Esophagus (tissue), 2 donors: ENCODE results near the gene CRX. TPM values are rescaled to one million over a fixed set of nuclear protein-coding genes. Genes with fewer than 3 reads are reported as not detected.
"Not testable (repeated sequence)": the region's sequence is repeated elsewhere in the genome, so short reads cannot be mapped to it uniquely, and the experiment has no call there.

Experiments used
- H3K27ac ChIP-seq, 2 donors: one replicate each; pipeline ENCODE4 v1.5.1; 2013; ENCODE audit warnings: low read depth in 2 of 2, mild to moderate bottlenecking in 2 of 2, inconsistent platforms in 1 of 2, low read length in 1 of 2, moderate library complexity in 1 of 2
- H3K27me3 ChIP-seq, 2 donors: one replicate each; pipeline ENCODE4 v1.6.1; 2013; ENCODE audit warnings: low read length in 2 of 2, control low read depth in 1 of 2, mild to moderate bottlenecking in 1 of 2; ENCODE audit not compliant: insufficient read depth in 2 of 2, control insufficient read depth in 1 of 2
- H3K36me3 ChIP-seq, 2 donors: one replicate each; pipeline ENCODE4 v1.6.1; 2013; ENCODE audit warnings: low read length in 1 of 2; ENCODE audit not compliant: control insufficient read depth in 2 of 2, insufficient read depth in 2 of 2
- H3K4me1 ChIP-seq, 2 donors: one replicate each; pipeline ENCODE4 v1.6.1; 2013; ENCODE audit warnings: low read length in 1 of 2; ENCODE audit not compliant: control insufficient read depth in 2 of 2, insufficient read depth in 2 of 2
- H3K4me3 ChIP-seq, 2 donors: one replicate each; pipeline ENCODE4 v1.5.1; 2013; ENCODE audit warnings: low read length in 2 of 2, mild to moderate bottlenecking in 2 of 2, low read depth in 1 of 2, moderate library complexity in 1 of 2
- H3K9me3 ChIP-seq, 2 donors: one replicate each; pipeline ENCODE4 v1.6.1; 2013; ENCODE audit warnings: mild to moderate bottlenecking in 2 of 2, low read depth in 1 of 2, low read length in 1 of 2, moderate library complexity in 1 of 2; ENCODE audit not compliant: control insufficient read depth in 2 of 2, insufficient read depth in 1 of 2
- WGBS, 2 donors: extraction: QIAGEN DNeasy Blood & Tissue Kit; methylation state at CpG; one replicate each; pipeline ENCODE4 v1.1.7; 2013; 5-methylcytosine and 5-hydroxymethylcytosine counted together
- polyA plus RNA-seq, 2 donors: library from polyadenylated mRNA; stranded (reverse); fragments of 200-250 nt; gene quantifications; one replicate each; pipeline ENCODE4 v1.2.3, GENCODE V29; 2013
- donor health status: healthy with polysubstance abuse.
- donor health status: Bipolar disorder and iron deficiency.

The CRX gene
- polyA plus RNA-seq, result not detected

GRCh38 chr19:47821460-47822020, at the start of gene CRX:
CRX (plus strand) TSS chr19:47821937; CDS start chr19:47834444, 12,507 bp downstream.
- Histone ChIP-seq H3K27me3 (peaks cover 0 to 12% of the 10 kb centered on the region in 2 donors), H3K27ac (no peak within 1 kb of the TSS)

GRCh38 chr19:47776568-47776967, 45.2 kb upstream of the CRX start:
- Histone ChIP-seq H3K36me3 (peaks cover 0 to 11% of the 10 kb centered on the region in 2 donors), H3K4me3 (no peak overlapping the region), H3K4me1 (peaks cover 5 to 13% of the 10 kb centered on the region in 2 donors), H3K27me3 (no peaks in the 10 kb centered on the region), H3K27ac (peak overlapping the region; percentile 50 to 51), H3K9me3 (peaks cover 0 to 2% of the 10 kb centered on the region in 2 donors)
- WGBS, 2 donors, result 35 to 36% methylated on average over 4 of the region's 4 CpGs

More at GRCh38 chr19:47821460-47822020, at the start of gene CRX:
- H3K4me3 ChIP-seq, result no peak within 1 kb of the TSS
- WGBS, 2 donors, result 36 to 38% methylated on average over 15 of the region's 15 CpGs
- H3K4me1 ChIP-seq, result no peaks in the 10 kb centered on the region
- no peaks in the 10 kb centered on the region for H3K36me3 ChIP-seq
- no peaks in the 10 kb centered on the region for H3K9me3 ChIP-seq

DNA sequence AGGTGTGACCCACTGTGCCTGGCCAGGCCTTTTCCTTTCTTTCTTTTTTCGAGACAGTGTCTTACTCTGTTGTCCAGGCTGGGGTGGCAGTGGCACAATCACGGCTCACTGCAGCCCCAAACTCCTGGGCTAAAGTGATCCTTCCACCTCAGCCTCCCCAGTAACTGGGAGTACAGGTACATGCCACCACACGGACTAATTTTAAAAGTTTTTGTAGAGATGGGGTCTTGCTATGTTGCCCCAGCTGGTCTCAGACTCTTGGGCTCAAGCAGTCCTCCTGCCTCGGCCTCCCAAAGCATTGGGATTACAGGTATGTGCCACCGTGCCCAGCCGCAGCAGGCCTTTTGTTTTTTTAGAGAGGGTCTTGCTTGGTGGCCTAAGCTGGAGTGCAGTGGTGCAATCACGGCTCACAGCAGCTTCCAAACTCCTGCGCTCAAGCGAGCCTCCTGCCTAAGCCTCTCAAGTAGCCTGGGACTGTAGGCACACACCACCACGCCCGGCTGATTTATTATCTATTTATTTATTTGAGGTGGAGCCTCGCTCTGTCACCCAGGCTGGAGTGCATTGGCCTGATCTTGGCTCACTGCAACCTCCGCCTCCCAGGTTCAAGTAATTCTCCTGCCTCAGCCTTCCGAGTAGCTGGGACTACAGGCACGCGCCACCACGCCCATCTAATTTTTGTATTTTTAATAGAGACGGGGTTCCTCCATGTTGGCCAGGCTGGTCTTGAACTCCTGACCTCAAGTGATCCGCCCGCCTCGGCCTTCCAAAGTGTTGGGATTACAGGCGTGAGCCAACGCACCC, 44.3 kb upstream of the CRX start:
- WGBS, 2 donors, result 60% methylated on average over 23 of the region's 23 CpGs
- Histone ChIP-seq H3K27ac (peak overlapping the region; percentile 91 to 98), H3K4me3 (peak overlapping the region; percentile 80 to 92), H3K4me1 (peaks cover 5 to 15% of the 10 kb centered on the region in 2 donors), H3K36me3 (peaks cover 0 to 18% of the 10 kb centered on the region in 2 donors)
- not testable (repeated sequence) for H3K27me3 ChIP-seq, H3K9me3 ChIP-seq

DNA sequence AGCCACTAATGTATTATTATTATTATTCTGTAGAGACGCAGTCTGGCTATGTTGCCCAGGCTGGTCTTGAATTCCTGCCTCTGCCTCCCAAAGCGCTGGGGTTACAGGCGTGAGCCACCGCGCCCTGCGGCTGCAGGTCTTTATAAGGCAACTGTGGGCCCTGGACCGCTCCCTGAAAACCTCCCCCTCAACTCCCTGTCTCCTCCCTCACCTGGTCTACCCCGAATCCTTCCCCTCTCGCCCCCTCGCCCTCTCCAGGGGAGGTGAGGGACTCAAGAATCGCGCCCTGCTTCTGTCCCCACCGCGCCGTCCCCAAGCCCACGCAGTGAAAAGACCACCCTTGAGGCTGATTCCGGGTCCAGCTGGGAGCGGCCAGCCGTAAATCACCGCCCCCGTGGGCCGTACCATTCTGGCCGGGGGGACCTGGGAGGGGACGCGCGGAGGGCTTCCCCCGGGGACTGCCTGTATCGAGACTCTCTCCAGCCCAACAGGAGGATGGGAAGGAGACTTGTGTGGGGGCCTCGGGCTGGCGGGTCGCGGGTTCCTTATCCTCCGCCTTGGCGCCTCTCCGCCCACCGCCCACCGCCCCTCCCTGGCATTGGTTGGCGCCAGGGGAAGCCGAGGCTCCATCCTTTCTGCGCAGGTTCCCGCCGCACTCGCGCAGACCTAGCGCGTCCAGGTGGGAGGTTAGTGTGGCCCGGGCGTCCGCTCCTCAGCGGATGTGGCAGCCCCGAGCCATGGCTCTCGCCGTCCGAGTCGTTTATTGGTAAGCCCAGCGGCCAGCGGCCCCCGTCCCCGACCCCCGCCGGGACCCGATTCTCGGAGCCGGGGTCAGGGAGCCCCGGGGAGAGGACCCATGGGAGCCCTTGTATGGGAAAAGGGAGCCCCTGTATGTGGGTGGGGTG, 43.4 kb upstream of the CRX start, which contains the start of gene SELENOW:
SELENOW (plus strand) TSS at position 655 of the 905 bp plus-strand sequence; CDS start at position 738, 83 bp downstream.
- 1% methylated on average over 59 to 65 of the region's 65 CpGs for WGBS, 2 donors
- no peaks in the 10 kb centered on the region for H3K27me3 ChIP-seq
- H3K36me3 ChIP-seq, result peaks cover 0 to 18% of the 10 kb centered on the region in 2 donors
- H3K4me1 ChIP-seq, result peaks cover 5 to 15% of the 10 kb centered on the region in 2 donors
- peaks cover 0 to 3% of the 10 kb centered on the region in 2 donors for H3K9me3 ChIP-seq
- H3K4me3 ChIP-seq, result peak within 1 kb of the TSS; percentile 80 to 92
- peak within 1 kb of the TSS; percentile 91 to 98 for H3K27ac ChIP-seq

DNA sequence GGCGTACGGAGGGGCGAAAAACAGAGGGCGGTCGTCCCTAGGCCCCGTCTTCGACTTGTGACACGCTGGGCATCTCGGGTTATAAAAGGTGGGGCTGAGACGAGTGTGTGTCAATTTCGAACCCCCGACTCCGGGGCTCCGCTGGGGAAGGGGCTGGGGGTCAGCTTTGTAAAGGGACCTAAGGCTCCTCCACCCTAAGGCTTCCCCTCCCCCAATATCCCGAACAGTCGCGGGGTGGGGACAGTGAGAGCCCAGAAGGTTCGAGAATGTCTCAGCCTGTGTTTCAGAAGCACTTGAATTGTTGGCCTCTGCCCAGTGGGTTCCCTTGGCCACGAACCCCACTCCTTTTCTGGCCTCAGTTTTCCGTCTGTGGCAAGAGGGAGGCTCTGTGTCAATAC, 42.8 kb upstream of the CRX start:
- Histone ChIP-seq H3K4me1 (peaks cover 5 to 15% of the 10 kb centered on the region in 2 donors), H3K27ac (peak overlapping the region; percentile 91 to 98), H3K36me3 (peaks cover 0 to 22% of the 10 kb centered on the region in 2 donors), H3K4me3 (peak overlapping the region; percentile 80 to 92), H3K27me3 (no peaks in the 10 kb centered on the region), H3K9me3 (peaks cover 0 to 3% of the 10 kb centered on the region in 2 donors)
- WGBS, 2 donors, result 0 to 1% methylated on average over 20 of the region's 20 CpGs

DNA sequence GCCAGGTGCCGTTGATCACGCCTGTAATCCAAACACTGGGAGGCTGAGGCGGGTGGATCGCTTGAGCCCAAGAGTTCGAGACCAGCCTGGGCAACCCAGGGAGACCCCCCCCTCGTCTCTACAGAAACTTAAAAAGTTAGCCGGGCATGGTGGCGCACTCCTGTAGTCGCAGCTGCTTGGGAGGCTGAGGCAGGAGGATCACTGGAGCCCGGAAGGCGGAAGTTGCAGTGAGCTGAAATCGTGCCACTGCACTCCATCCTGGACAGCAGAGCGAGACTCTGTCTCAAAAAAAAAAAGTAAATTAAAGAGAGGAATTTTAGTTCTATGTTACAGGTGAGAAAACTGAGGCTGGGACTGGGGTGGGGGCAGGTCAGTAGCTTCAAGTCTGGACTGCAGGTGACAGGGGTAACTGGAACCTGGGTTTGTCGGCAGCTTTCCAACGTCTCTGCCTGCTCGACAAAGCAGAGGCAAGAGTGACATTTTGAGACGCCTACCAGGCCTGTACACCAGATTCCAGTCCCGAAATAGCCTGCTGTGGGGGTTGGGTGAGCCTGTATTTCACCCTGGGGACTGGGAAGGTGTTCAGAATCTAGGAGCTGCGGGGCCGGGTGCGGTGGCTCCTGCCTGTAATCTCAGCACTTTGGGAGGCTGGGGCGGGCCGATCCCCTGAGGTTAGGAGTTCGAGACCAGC, 42.1 kb upstream of the CRX start:
- H3K4me3 ChIP-seq, result peak overlapping the region; percentile 80 to 92
- H3K4me1 ChIP-seq, result peaks cover 5 to 15% of the 10 kb centered on the region in 2 donors
- no peaks in the 10 kb centered on the region for H3K27me3 ChIP-seq
- WGBS, 2 donors, result 32 to 40% methylated on average over 24 of the region's 24 CpGs
- H3K36me3 ChIP-seq, result peaks cover 3 to 27% of the 10 kb centered on the region in 2 donors
- peaks cover 0 to 3% of the 10 kb centered on the region in 2 donors for H3K9me3 ChIP-seq
- peak overlapping the region; percentile 91 to 98 for H3K27ac ChIP-seq

GRCh38 chr19:47780215-47780551, 41.6 kb upstream of the CRX start:
- 41 to 53% methylated on average over 9 of the region's 9 CpGs for WGBS, 2 donors
- H3K27ac ChIP-seq, result peak overlapping the region; percentile 91 to 98
- peaks cover 5 to 15% of the 10 kb centered on the region in 2 donors for H3K4me1 ChIP-seq
- H3K4me3 ChIP-seq, result peak overlapping the region; percentile 80 to 92
- H3K27me3 ChIP-seq, result no peaks in the 10 kb centered on the region
- H3K36me3 ChIP-seq, result peaks cover 3 to 27% of the 10 kb centered on the region in 2 donors
- H3K9me3 ChIP-seq, result peaks cover 0 to 3% of the 10 kb centered on the region in 2 donors

- Histone ChIP-seq H3K36me3 (peaks cover 3 to 34% of the 10 kb centered on the region in 2 donors), H3K27ac (peak overlapping the region in 1 of 2 donors; percentile 24), H3K9me3 (peaks cover 0 to 3% of the 10 kb centered on the region in 2 donors), H3K27me3 (no peaks in the 10 kb centered on the region), H3K4me1 (peaks cover 5 to 15% of the 10 kb centered on the region in 2 donors), H3K4me3 (no peak overlapping the region)
- WGBS, 2 donors, result 38% methylated on average over 9 of the region's 9 CpGs
These were observed 40.0 kb upstream of the CRX start for GRCh38 chr19:47781590-47782262.
